Activated T-helper 1 cell treated with anti-CD3 and anti-CD28 coated beads, Interleukin-2, amount 50 U/mL, for 16 hours (primary cell): ENCODE results near the gene ADRM1.

Experiments used
- DNase-seq, 2 donors: peaks; one replicate each; pipeline ENCODE4 v3.0.0-alpha.2; 2020; ENCODE audit warnings: low read depth in 1 of 2, low spot score in 1 of 2

The ADRM1 gene

GRCh38 chr20:62309947-62310756 is 7.4 kb downstream of the ADRM1 start:
- no peak for DNase-seq

DNA sequence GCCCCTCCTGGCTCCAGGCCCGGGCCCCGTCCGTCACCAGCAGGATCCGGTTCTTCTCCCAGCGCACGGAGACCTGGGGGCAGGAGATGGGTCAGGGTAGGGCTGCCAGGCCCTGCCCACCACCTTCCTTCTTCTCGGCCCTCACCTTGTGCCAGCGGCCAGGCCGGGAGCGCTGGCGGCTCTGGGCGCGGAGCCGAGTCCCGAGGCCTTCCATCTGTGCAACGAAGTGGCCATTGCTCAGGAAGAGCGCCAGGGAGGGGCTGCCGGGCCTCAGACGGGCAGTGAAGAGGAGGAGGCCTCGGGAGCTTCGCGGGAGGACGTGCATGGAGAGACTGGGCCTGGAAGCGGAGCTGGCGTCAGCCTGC is 7.9 kb downstream of the ADRM1 start:
- DNase-seq, result no peak

DNA sequence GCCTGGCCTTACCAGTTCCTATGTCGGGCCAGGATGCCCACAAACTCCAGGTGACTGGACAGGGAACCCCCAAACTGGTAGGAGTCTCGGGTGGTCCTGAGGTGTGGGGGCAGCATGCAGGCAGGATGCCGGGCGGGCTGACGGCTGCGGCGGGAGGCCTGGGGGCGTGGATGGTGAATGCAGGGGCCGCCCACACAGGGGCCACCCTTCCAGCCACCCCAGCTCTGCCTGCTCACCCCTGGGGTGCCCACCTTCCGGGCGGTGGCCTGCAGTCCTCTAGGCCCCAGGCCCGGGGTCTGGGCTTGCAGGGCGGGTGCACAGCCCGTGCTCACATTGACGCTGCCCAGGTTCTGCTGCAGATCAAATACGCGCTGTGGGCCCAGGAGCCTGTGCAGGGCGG is 8.4 kb downstream of the ADRM1 start:
- DNase-seq, result no peak

GRCh38 chr20:62311832-62312661 is 9.2 kb downstream of the ADRM1 start:
- DNase-seq, result no peak

GRCh38 chr20:62312662-62312977 is 9.8 kb downstream of the ADRM1 start:
- no peak for DNase-seq

GRCh38 chr20:62313021-62313420 is 10.2 kb downstream of the ADRM1 start:
- DNase-seq, result no peak

GRCh38 chr20:62313460-62314338 is 10.9 kb downstream of the ADRM1 start:
- DNase-seq, result no peak

- DNase-seq, result no peak
Observed at GRCh38 chr20:62314339-62314638, 11.5 kb downstream of the ADRM1 start.

DNA sequence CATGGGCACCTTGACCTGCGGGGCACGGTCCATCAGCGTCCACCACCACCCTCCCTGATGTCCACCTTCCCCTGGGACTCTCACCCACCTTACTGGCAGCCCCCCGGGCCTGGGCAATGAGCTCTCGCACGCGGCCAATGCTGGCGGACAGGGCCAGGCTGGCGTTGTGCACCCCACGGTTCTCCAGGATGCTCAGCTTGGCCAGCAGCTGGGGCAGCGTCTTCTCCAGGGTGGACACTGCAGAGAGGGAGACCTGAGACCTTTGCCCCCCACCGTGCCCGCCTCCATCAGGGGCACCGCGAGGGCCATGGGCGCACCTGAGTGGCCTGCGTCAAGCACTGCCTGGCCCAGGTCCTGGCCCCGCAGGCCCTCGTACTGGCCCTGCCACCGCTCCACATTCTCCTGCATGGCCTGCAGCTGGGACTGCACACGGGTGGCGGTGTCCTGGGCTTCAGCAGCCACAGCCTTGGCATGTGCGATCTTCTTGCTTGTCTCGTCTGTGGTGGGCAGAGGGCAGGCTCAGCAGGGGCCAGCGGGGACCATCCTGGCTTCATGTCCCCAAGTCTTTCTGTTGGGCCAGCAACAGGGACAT is 12.0 kb downstream of the ADRM1 start:
- no peak for DNase-seq

- no peak for DNase-seq
Observed at GRCh38 chr20:62315773-62316172, 13.0 kb downstream of the ADRM1 start.

DNA sequence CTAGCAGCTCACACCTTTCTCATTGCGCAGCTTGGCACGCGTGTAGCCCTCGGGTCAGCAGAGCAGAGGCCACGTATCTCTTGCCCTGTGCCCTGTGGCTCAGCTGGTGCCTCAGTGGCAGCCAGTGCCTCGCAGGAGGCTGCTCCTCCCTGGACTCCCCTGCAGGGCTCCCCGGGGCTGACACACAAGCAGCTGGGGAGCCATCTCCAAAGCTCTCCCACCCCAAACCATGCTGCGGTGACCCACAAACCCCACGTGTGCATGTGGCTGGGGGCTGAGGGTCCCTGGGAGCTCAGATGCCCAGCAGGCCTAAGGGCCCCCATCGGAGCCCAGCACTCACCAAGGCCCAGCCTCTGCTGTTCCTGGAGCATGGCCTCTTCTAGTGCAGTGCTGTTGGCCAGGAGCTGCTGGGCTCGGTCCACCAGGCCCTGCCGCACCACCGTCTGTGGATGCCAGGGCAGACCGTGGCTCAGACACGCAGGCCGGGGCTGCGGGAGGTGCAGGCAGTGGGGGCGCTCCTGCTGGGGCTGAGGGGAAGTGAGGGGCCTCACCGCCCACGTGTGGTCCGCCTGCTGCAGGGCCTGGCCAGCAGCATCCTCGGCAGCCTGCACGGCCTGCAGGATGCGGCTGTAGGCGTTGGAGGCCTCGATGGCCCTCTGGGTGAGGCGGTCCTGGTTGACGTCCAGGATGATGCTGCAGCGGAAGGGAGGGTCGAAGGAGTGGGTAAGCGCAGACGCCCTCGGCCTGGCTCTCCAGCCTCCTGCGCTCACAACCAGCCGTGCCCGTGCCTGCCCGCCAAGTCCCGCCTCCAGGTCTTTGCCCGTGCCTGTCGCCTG is 13.8 kb downstream of the ADRM1 start:
- no peak for DNase-seq

- no peak for DNase-seq
Observed at GRCh38 chr20:62317167-62317655, 14.4 kb downstream of the ADRM1 start.

GRCh38 chr20:62318400-62319345 is 15.9 kb downstream of the ADRM1 start:
- no peak for DNase-seq

GRCh38 chr20:62319346-62319909 is 16.6 kb downstream of the ADRM1 start:
- DNase-seq, result no peak

- no peak for DNase-seq
Observed at GRCh38 chr20:62320581-62321354, 18.0 kb downstream of the ADRM1 start.

- DNase-seq, result no peak
Observed at GRCh38 chr20:62321521-62321948, 18.7 kb downstream of the ADRM1 start.

DNA sequence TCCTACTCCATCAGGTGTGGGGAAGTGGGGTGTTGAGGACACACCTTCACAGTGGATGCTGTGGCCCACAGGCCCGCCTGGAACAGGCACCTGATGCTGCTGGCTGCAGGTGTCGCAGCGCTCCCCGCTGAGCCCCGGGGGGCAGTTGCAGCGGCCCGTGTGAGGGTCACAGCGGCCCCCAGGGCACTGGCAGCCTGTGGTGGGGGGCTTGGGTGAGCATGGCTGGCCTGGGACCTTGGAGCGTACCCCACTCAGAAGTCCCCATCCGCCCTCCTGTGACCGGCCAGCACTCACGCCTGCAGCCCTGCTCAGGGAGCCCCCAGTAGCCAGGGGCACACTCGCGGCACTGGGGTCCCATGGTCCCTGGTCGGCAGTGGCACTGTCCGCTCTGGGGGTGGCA is 19.2 kb downstream of the ADRM1 start:
- no peak for DNase-seq

DNA sequence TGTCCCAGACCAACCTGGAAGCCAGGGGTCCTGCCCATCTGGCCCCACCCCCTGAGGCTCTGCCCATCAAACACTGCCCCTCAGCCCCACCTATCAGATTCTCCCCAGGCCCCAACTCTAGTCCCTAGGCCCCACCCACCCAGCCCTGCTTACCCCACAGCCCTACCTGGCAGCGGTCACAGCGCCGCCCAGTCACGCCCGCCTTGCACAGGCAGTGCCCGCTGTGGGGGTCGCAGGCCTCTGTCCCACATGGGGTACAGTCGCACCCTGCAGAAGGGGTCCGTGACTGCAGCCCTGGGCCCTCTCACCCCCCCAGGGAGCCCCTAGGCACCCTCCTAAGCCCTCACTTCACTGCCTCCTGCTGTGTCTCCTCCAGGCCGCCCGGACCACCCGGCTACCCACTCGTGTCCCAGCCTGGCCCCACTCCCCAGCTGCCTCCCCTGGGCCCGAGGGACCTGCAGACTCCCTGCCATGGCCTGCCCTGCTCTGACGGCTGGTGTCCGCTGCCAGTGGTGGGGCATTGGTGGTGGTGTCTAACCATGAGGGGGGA is 19.8 kb downstream of the ADRM1 start:
- no peak for DNase-seq
